GM18870 (cell line): Measurements from ENCODE around the gene PRDM7.

Experiments
- ATAC-seq: cut with Tn5 transposase; IDR thresholded peaks from one replicate; pipeline ENCODE4 v1.9.1; 2021; ENCODE audit warnings: moderate library complexity; ENCODE audit not compliant: unreplicated experiment

PRDM7 gene

GRCh38 chr16:90037276-90037675 lies 39.9 kb downstream of the PRDM7 start:
- ATAC-seq: no peak

- ATAC-seq: no peak
Observed at GRCh38 chr16:90035902-90036301, 41.2 kb downstream of the PRDM7 start.

- ATAC-seq: no peak
Observed at GRCh38 chr16:90034504-90034903, 42.6 kb downstream of the PRDM7 start.

GRCh38 chr16:90033387-90033786 lies 43.7 kb downstream of the PRDM7 start:
- ATAC-seq: no peak

- no peak for ATAC-seq
Observed at GRCh38 chr16:90032674-90033331, 44.3 kb downstream of the PRDM7 start.

- ATAC-seq: no peak
Observed at GRCh38 chr16:90031931-90032673, 45.0 kb downstream of the PRDM7 start.

- no peak for ATAC-seq
Observed at GRCh38 chr16:90031186-90031930, 45.8 kb downstream of the PRDM7 start.

GRCh38 chr16:90028985-90029384 lies 48.1 kb downstream of the PRDM7 start:
- ATAC-seq: no peak

- no peak for ATAC-seq
Observed at GRCh38 chr16:90027611-90028010, 49.5 kb downstream of the PRDM7 start.

- ATAC-seq: no peak
Observed at GRCh38 chr16:90026135-90026534, 51.0 kb downstream of the PRDM7 start.

- no peak for ATAC-seq
Observed at GRCh38 chr16:90023078-90023447, 54.1 kb downstream of the PRDM7 start.

- peak; percentile 47 for ATAC-seq
Observed at GRCh38 chr16:90022209-90023077, 54.7 kb downstream of the PRDM7 start.

- no peak for ATAC-seq
Observed at GRCh38 chr16:90020838-90021382, 56.2 kb downstream of the PRDM7 start.

- ATAC-seq: no peak
Observed at GRCh38 chr16:90020260-90020837, 56.8 kb downstream of the PRDM7 start.

- ATAC-seq: no peak
Observed at GRCh38 chr16:90019543-90020259, 57.4 kb downstream of the PRDM7 start.

GRCh38 chr16:90018652-90019542 lies 58.2 kb downstream of the PRDM7 start, which contains the start of gene DBNDD1:
Gene DBNDD1 (minus strand): TSS chr16:90019456. CDS start chr16:90019341, 115 bp downstream.
- no peak for ATAC-seq

- ATAC-seq: no peak
Observed at GRCh38 chr16:90018297-90018651, 58.9 kb downstream of the PRDM7 start.

- ATAC-seq: no peak
Observed at GRCh38 chr16:90016339-90016950, 60.7 kb downstream of the PRDM7 start.
